ENCODE data around the gene E2F1. TPM values are rescaled to one million over a fixed set of nuclear protein-coding genes. Genes with fewer than 3 reads are reported as not detected.

E2F1 gene
- total RNA-seq, 3 donors from 2014 or later, result 0.33 to 2.2 (median 0.88) TPM

GRCh38 chr20:33672426-33673113, 13.6 kb downstream of the E2F1 start:
- H3K4me3 ChIP-seq, result peak overlapping the region; percentile 67 to 78 (median 73)
- no peaks in the 10 kb centered on the region for H3K9me3 ChIP-seq
- no peaks in the 10 kb centered on the region for H3K27me3 ChIP-seq
- H3K27ac ChIP-seq, result peak overlapping the region; percentile 10 to 93
- intact Hi-C loops (cut with DNase I; ENCODE audit: low total_unique reads), result no loop called here
- no peak for TF ChIP-seq CTCF (IDR thresholded peaks at IDR 0.05)
- no peak for TF ChIP-seq POLR2A (IDR thresholded peaks at IDR 0.05)
- TF ChIP-seq POLR2AphosphoS5 (IDR thresholded peaks at IDR 0.05), result no peak
- no peak for DNase-seq (ENCODE audit: low spot score in 2 of 2)
- H3K4me1 ChIP-seq, result peaks cover 0 to 4% of the 10 kb centered on the region in 2 donors
- H3K36me3 ChIP-seq, result no peaks in the 10 kb centered on the region

- Histone ChIP-seq H3K9me3 (no peaks in the 10 kb centered on the region), H3K4me1 (peaks cover 0 to 4% of the 10 kb centered on the region in 2 donors), H3K36me3 (no peaks in the 10 kb centered on the region), H3K4me3 (no peak overlapping the region), H3K27me3 (no peaks in the 10 kb centered on the region), H3K27ac (peak overlapping the region; percentile 17 to 26)
- no peak for TF ChIP-seq POLR2A (IDR thresholded peaks at IDR 0.05)
- no peak for TF ChIP-seq POLR2AphosphoS5 (IDR thresholded peaks at IDR 0.05)
- no peak for TF ChIP-seq CTCF (IDR thresholded peaks at IDR 0.05)
- no peak for DNase-seq (ENCODE audit: low spot score in 2 of 2)
- intact Hi-C loops (cut with DNase I; ENCODE audit: low total_unique reads), result no loop called here
These were observed 14.5 kb downstream of the E2F1 start for GRCh38 chr20:33671573-33672288.

- Histone ChIP-seq H3K36me3 (no peaks in the 10 kb centered on the region), H3K9me3 (no peaks in the 10 kb centered on the region), H3K27me3 (no peaks in the 10 kb centered on the region), H3K27ac (peak overlapping the region; percentile 17 to 26), H3K4me1 (peaks cover 0 to 4% of the 10 kb centered on the region in 2 donors), H3K4me3 (no peak overlapping the region)
- intact Hi-C loops (cut with DNase I; ENCODE audit: low total_unique reads), result no loop called here
- TF ChIP-seq POLR2A (IDR thresholded peaks at IDR 0.05) (peak; percentile 10), POLR2AphosphoS5 (IDR thresholded peaks at IDR 0.05) (no peak)
- DNase-seq (ENCODE audit: low spot score in 2 of 2), result no peak
These were observed 15.3 kb downstream of the E2F1 start for GRCh38 chr20:33670715-33671499.

- H3K4me1 ChIP-seq, result peaks cover 0 to 4% of the 10 kb centered on the region in 2 donors
- intact Hi-C loops (cut with DNase I; ENCODE audit: low total_unique reads), result no loop called here
These were observed 16.1 kb downstream of the E2F1 start for GRCh38 chr20:33669873-33670640.

More at GRCh38 chr20:33669873-33670640, 16.1 kb downstream of the E2F1 start:
- Histone ChIP-seq H3K36me3 (no peaks in the 10 kb centered on the region), H3K4me3 (no peak overlapping the region), H3K27me3 (no peaks in the 10 kb centered on the region), H3K27ac (no peak overlapping the region), H3K9me3 (no peaks in the 10 kb centered on the region)
- no peak for DNase-seq (ENCODE audit: low spot score in 2 of 2)
- TF ChIP-seq POLR2A (IDR thresholded peaks at IDR 0.05), result no peak
- TF ChIP-seq CTCF (IDR thresholded peaks at IDR 0.05), result no peak
- TF ChIP-seq POLR2AphosphoS5 (IDR thresholded peaks at IDR 0.05), result no peak
